Endothelial cell of umbilical vein (primary cell): ENCODE results near the gene OGFRL1. TPM values are rescaled to one million over a fixed set of nuclear protein-coding genes. Genes with fewer than 3 reads are reported as not detected.

Experiments used
- BruUV-seq: library from RNA; stranded (reverse); fragments of 400-500 nt; replicated peaks from 2 replicates; lab custom pipeline; 2021; lab: Mats Ljungman, UMichigan
- CTCF ChIA-PET: fragments of 300-600, 350-600 bp; sonication (Branson Sonifier 250); formaldehyde crosslinking; loops from one replicate; lab custom pipeline; 2021; ENCODE audit warnings: antibody characterized with exemption, inconsistent platforms; lab: Charles Lee
- POLR2A ChIA-PET: fragments of 300-600, 350-600 bp; sonication (Branson Sonifier 250); formaldehyde crosslinking; loops from one replicate; lab custom pipeline; 2021; ENCODE audit warnings: antibody characterized with exemption, inconsistent platforms; lab: Charles Lee
- DNase-seq: peaks from one replicate; pipeline ENCODE4 v3.0.0-alpha.2; 2011; ENCODE audit warnings: low read depth, low spot score
- FAIRE-seq: peaks from 2 replicates; lab custom pipeline; 2011; peaks lifted over from hg19 to GRCh38; lab: Jason Lieb, UNC
- H2AFZ ChIP-seq: 2 replicates; pipeline ENCODE4 v1.6.0; 2012; ENCODE audit warnings: low read depth, low read length, control low read depth, inconsistent platforms
- H3K27ac ChIP-seq: 2 replicates; pipeline ENCODE4 v1.5.1; 2011; ENCODE audit warnings: low read depth, mild to moderate bottlenecking, control low read depth, low read length, moderate library complexity; ENCODE audit not compliant: insufficient read depth
- H3K27me3 ChIP-seq, 2 experiments: 2 replicates each; pipeline versions ENCODE4 v1.6.0 to v1.6.1; 2011; ENCODE audit warnings: low read length in 2 of 2, mixed read lengths in 1 of 2; ENCODE audit not compliant: control insufficient read depth in 2 of 2, insufficient read depth in 2 of 2
- H3K36me3 ChIP-seq, 2 experiments: 2 replicates in 1 of 2; 3 replicates in 1 of 2; pipeline ENCODE4 v1.5.1; 2011; ENCODE audit warnings: low read length in 2 of 2, mild to moderate bottlenecking in 1 of 2, moderate library complexity in 1 of 2; ENCODE audit not compliant: control insufficient read depth in 2 of 2, insufficient read depth in 2 of 2; ENCODE audit errors: extremely low read depth in 1 of 2
- H3K4me1 ChIP-seq: 3 replicates; pipeline ENCODE4 v1.5.1; 2011; ENCODE audit warnings: mild to moderate bottlenecking, low read length; ENCODE audit not compliant: control insufficient read depth, insufficient read depth; ENCODE audit errors: extremely low read depth
- H3K4me2 ChIP-seq: 2 replicates; pipeline ENCODE4 v1.6.1; 2011; ENCODE audit warnings: low read length, control low read depth, mixed read lengths; ENCODE audit not compliant: insufficient read depth
- H3K4me3 ChIP-seq, 3 experiments: fragments of 200-600 bp in 1 of 3; sonication (generic), shearing (Covaris generic) in 1 of 3; replicated peaks in 1 of 3; 2 replicates each; pipeline ENCODE4 v1.5.1; 2011 to 2016; ENCODE audit warnings: control low read depth in 3 of 3, low read length in 3 of 3, mild to moderate bottlenecking in 2 of 3, inconsistent platforms in 1 of 3, low read depth in 1 of 3, moderate library complexity in 1 of 3; ENCODE audit not compliant: insufficient read depth in 1 of 3
- H3K79me2 ChIP-seq: 2 replicates; pipeline ENCODE4 v1.6.0; 2012; ENCODE audit warnings: low read length, inconsistent platforms; ENCODE audit not compliant: control insufficient read depth, insufficient read depth
- H3K9ac ChIP-seq: replicated peaks from 2 replicates; pipeline ENCODE3; 2011; ENCODE audit warnings: low read length, control low read depth; ENCODE audit not compliant: insufficient read depth; ENCODE audit errors: extremely low read depth
- H3K9me1 ChIP-seq: replicated peaks from 3 replicates; pipeline ENCODE4 v1.6.0; 2011; ENCODE audit warnings: mild to moderate bottlenecking, low read length; ENCODE audit not compliant: control insufficient read depth, insufficient read depth; ENCODE audit errors: extremely low read depth
- H3K9me3 ChIP-seq: replicated peaks from 2 replicates; pipeline ENCODE4 v1.5.1; 2012; ENCODE audit warnings: low read length, inconsistent platforms; ENCODE audit not compliant: control insufficient read depth, insufficient read depth
- H4K20me1 ChIP-seq: replicated peaks from 2 replicates; pipeline ENCODE3; 2011; ENCODE audit warnings: mild to moderate bottlenecking, low read length; ENCODE audit not compliant: control insufficient read depth, insufficient read depth; ENCODE audit errors: extremely low read depth
- EZH2 ChIP-seq: IDR thresholded peaks from 2 replicates; pipeline ENCODE4 v1.6.1; 2012; ENCODE audit warnings: borderline replicate concordance, low read depth, mild to moderate bottlenecking, moderate library complexity, low read length, inconsistent platforms; ENCODE audit not compliant: severe bottlenecking
- FOS ChIP-seq: IDR thresholded peaks from 2 replicates; pipeline ENCODE4 v1.6.1; 2011; ENCODE audit warnings: mild to moderate bottlenecking, low read length, moderate library complexity, borderline replicate concordance; ENCODE audit not compliant: insufficient read depth
- GATA2 ChIP-seq: IDR thresholded peaks from 2 replicates; pipeline ENCODE4 v1.7.0; 2011; ENCODE audit warnings: low read depth, mild to moderate bottlenecking, moderate library complexity, mixed read lengths, low read length; ENCODE audit not compliant: insufficient read length, insufficient read depth
- JUN ChIP-seq: IDR thresholded peaks from 2 replicates; pipeline ENCODE4 v1.6.1; 2011; ENCODE audit warnings: borderline replicate concordance, low read depth; ENCODE audit not compliant: insufficient read length, insufficient read depth
- MYC ChIP-seq: IDR thresholded peaks from one replicate; pipeline ENCODE4 v1.6.1; 2011; ENCODE audit warnings: mild to moderate bottlenecking, low read depth, low read length
- POLR2A ChIP-seq: IDR thresholded peaks from 2 replicates; pipeline ENCODE4 v1.6.1; 2012; ENCODE audit warnings: low read depth, mild to moderate bottlenecking, control low read depth, low read length
- POLR2AphosphoS5 ChIP-seq: IDR thresholded peaks from 2 replicates; pipeline ENCODE4 v1.6.1; 2012; ENCODE audit warnings: low read depth, mild to moderate bottlenecking, control low read depth, low read length, moderate library complexity; ENCODE audit not compliant: insufficient read depth
- dilution Hi-C: fragments of 300-500 bp; cut with MboI; formaldehyde crosslinking; loops from one replicate; pipeline ENCODE4 v1.15.0; 2019; ENCODE audit warnings: low sequenced_read_pairs; ENCODE audit not compliant: extremely low pct_ligation_motif_present
- intact Hi-C: fragments of 100-400 bp; cut with micrococcal nuclease; formaldehyde crosslinking; loops from one replicate; pipeline ENCODE4 v1.10.0; 2022
- polyA plus RNA-seq, 4 experiments: library from polyadenylated mRNA; depleted of rRNA in 3 of 4; stranded (reverse) in 3 of 4; unstranded in 1 of 4; fragments of >200 nt; gene quantifications; 2 replicates each; pipeline versions ENCODE4 v1.2.1 to v1.2.3, GENCODE V29; 2011 to 2012; ENCODE audit warnings: missing spikeins in 1 of 4
- total RNA-seq: library from RNA; stranded (reverse); gene quantifications from 2 replicates; pipeline ENCODE4 v1.2.3, GENCODE V29; 2021
- TF ChIP-seq, protein P1 (sequence below), 2 donors: IDR thresholded peaks; 1 replicate in 1 of 2; 2 replicates in 1 of 2; pipeline ENCODE4 v1.5.1; 2011; ENCODE audit warnings: low read length in 2 of 2, mild to moderate bottlenecking in 2 of 2, moderate library complexity in 2 of 2, control low read depth in 1 of 2, inconsistent platforms in 1 of 2, low read depth in 1 of 2; ENCODE audit not compliant: insufficient read depth in 1 of 2; ENCODE audit errors: extremely low read depth in 1 of 2
- TF ChIP-seq, protein P2 (sequence below): IDR thresholded peaks from 2 replicates; pipeline ENCODE4 v1.6.1; 2011; ENCODE audit not compliant: insufficient read depth, insufficient read length

OGFRL1 gene
- total and polyA plus RNA-seq, 2 donors (not counting 3 experiments of a cell fraction or from before 2014, with no cell fraction given), result 3.4 to 19.4 TPM

DNA sequence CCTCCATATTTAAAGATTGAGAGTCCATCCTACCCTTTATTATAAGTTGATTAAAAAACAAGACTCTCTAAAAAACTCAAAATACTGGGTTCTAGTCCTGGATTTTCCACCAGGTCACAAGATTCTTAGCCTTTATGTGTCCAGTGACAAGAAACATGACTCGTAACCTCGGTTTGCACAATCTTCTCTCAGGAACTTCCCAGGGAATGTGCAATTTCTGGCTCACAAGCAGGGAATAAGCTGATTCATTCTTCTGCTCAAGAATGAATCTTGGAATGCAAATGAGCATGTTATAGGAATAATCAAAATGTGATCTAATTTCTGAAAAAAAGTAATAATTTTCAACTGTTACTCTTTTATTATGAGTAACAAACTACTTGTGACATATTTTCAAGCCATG is 45.1 kb downstream of the OGFRL1 start:
- FAIRE-seq, result no peak
- TF ChIP-seq MYC, result no peak
- no peak for TF ChIP-seq EZH2
- TF ChIP-seq POLR2AphosphoS5, result no peak
- TF ChIP-seq JUN, result no peak
- peak; percentile 10 for TF ChIP-seq GATA2
- peak; percentile 78 for TF ChIP-seq FOS
- ChIA-PET POLR2A (no interaction called here), CTCF (interaction anchor here (1.1 to 1.6 kb wide), 3 partner anchors 17 to 177 kb away, joined by 3 to 4 read pairs (median 3); no protein-coding TSS in a partner anchor)
- no peaks in the 10 kb centered on the region for H3K9me1 ChIP-seq
- no TSS peak for BruUV-seq
- intact Hi-C loops (no loop called here), dilution Hi-C loops (no loop called here)
- no peaks in the 10 kb centered on the region for H3K79me2 ChIP-seq
- H3K9ac ChIP-seq, result no peak overlapping the region
- peak; percentile 30 for DNase-seq
- H2AFZ ChIP-seq, result no peak overlapping the region
- H3K4me1 ChIP-seq, result peaks cover 2% of the 10 kb centered on the region
- no peaks in the 10 kb centered on the region for H3K27me3 ChIP-seq
- H3K36me3 ChIP-seq, result no peaks in the 10 kb centered on the region
- H3K4me3 ChIP-seq, result no peak overlapping the region
- H4K20me1 ChIP-seq, result no peaks in the 10 kb centered on the region
- H3K9me3 ChIP-seq, result no peaks in the 10 kb centered on the region
- no peak overlapping the region for H3K4me2 ChIP-seq
- no peak overlapping the region for H3K27ac ChIP-seq

DNA sequence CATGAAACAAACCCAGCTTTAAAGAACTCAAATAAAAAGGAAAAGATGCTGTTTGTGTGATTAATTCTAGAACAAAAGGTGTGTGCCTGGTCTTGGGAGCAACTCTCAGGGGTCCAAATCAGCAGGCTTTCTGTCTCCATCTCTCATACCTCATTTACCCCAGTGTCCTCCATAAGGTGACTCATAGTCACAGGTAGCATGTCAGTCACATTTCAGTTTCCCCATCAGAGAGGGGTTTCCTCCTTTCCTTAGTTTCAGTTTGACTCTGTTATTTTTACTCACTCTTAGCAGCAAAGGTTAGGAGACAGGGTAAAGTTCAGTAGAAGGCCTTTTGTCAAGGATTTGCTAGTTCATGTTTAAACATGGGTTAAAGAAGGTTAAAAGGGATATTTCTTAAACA is 46.2 kb downstream of the OGFRL1 start:
- H3K79me2 ChIP-seq, result no peaks in the 10 kb centered on the region
- dilution Hi-C loops, result no loop called here
- TF ChIP-seq, protein P1, sequence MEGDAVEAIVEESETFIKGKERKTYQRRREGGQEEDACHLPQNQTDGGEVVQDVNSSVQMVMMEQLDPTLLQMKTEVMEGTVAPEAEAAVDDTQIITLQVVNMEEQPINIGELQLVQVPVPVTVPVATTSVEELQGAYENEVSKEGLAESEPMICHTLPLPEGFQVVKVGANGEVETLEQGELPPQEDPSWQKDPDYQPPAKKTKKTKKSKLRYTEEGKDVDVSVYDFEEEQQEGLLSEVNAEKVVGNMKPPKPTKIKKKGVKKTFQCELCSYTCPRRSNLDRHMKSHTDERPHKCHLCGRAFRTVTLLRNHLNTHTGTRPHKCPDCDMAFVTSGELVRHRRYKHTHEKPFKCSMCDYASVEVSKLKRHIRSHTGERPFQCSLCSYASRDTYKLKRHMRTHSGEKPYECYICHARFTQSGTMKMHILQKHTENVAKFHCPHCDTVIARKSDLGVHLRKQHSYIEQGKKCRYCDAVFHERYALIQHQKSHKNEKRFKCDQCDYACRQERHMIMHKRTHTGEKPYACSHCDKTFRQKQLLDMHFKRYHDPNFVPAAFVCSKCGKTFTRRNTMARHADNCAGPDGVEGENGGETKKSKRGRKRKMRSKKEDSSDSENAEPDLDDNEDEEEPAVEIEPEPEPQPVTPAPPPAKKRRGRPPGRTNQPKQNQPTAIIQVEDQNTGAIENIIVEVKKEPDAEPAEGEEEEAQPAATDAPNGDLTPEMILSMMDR (IDR thresholded peaks at IDR 0.05; ENCODE audit: extremely low read depth in 1 of 2, insufficient read depth in 1 of 2, low read depth in 1 of 2, low read length in 2 of 2), result no peak
- no peak for TF ChIP-seq POLR2A
- TF ChIP-seq JUN, result no peak
- TF ChIP-seq GATA2, result no peak
- TF ChIP-seq MYC, result no peak
- TF ChIP-seq FOS, result no peak
- TF ChIP-seq POLR2AphosphoS5, result no peak
- TF ChIP-seq EZH2, result no peak
- TF ChIP-seq, protein P2, sequence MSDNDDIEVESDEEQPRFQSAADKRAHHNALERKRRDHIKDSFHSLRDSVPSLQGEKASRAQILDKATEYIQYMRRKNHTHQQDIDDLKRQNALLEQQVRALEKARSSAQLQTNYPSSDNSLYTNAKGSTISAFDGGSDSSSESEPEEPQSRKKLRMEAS, result no peak
- ChIA-PET CTCF (interaction anchor here (1.6 to 1.8 kb wide), 2 partner anchors 16 to 144 kb away, joined by 4 to 5 read pairs; no protein-coding TSS in a partner anchor), POLR2A (no interaction called here)
- H3K36me3 ChIP-seq, result no peaks in the 10 kb centered on the region
- H3K27me3 ChIP-seq, result no peaks in the 10 kb centered on the region
- H3K27ac ChIP-seq, result no peak overlapping the region
- H3K4me1 ChIP-seq, result peaks cover 2% of the 10 kb centered on the region
- H2AFZ ChIP-seq, result no peak overlapping the region
- no peak overlapping the region for H3K4me2 ChIP-seq
- no peaks in the 10 kb centered on the region for H3K9me3 ChIP-seq
- no peak overlapping the region for H3K4me3 ChIP-seq
- no peaks in the 10 kb centered on the region for H3K9me1 ChIP-seq
- BruUV-seq, result no TSS peak
- H3K9ac ChIP-seq, result no peak overlapping the region
- H4K20me1 ChIP-seq, result no peaks in the 10 kb centered on the region
- DNase-seq (no peak), FAIRE-seq (no peak)
- intact Hi-C loops, result no loop called here
